OCI-LY7 (cell line): ENCODE results near the gene CHST8. TPM values are rescaled to one million over a fixed set of nuclear protein-coding genes. Genes with fewer than 3 reads are reported as not detected.

Experiments
- BruUV-seq: library from RNA; stranded (reverse); fragments of 400-500 nt; replicated peaks from 2 replicates; lab custom pipeline; 2021; lab: Mats Ljungman, UMichigan
- CTCF ChIA-PET: fragments of 300-600 bp; sonication (Branson Sonifier 250); formaldehyde crosslinking; loops from one replicate; lab custom pipeline; 2022; ENCODE audit warnings: antibody characterized with exemption; ENCODE audit not compliant: unreplicated experiment; lab: Charles Lee
- POLR2A ChIA-PET: fragments of 300-600 bp; sonication (Branson Sonifier 250); formaldehyde crosslinking; loops from one replicate; lab custom pipeline; 2022; ENCODE audit warnings: antibody characterized with exemption; lab: Charles Lee
- DNase-seq: peaks from one replicate; pipeline ENCODE4 v3.0.0-alpha.2; 2015; ENCODE audit warnings: low spot score
- H2AFZ ChIP-seq: fragments of 200-600 bp; sonication (generic), shearing (Covaris generic); 2 replicates; pipeline ENCODE4 v1.6.1; 2014; ENCODE audit warnings: mild to moderate bottlenecking, antibody characterized with exemption, low read length, moderate library complexity
- H3K27ac ChIP-seq: fragments of 200-600 bp; sonication (generic); 2 replicates; pipeline ENCODE4 v1.5.1; 2014; ENCODE audit warnings: mixed run types, low read depth, mild to moderate bottlenecking, moderate library complexity, low read length, inconsistent platforms; ENCODE audit not compliant: poor library complexity, severe bottlenecking
- H3K36me3 ChIP-seq: fragments of 200-600 bp; sonication (generic); 2 replicates; pipeline ENCODE4 v1.6.1; 2014; ENCODE audit warnings: mild to moderate bottlenecking, antibody characterized with exemption, low read length, moderate library complexity, mixed read lengths; ENCODE audit not compliant: insufficient read depth
- H3K4me1 ChIP-seq: fragments of 200-600 bp; sonication (generic); 2 replicates; pipeline ENCODE4 v1.5.1; 2014; ENCODE audit warnings: mild to moderate bottlenecking, low read length; ENCODE audit not compliant: insufficient read depth, poor library complexity, severe bottlenecking
- H3K4me2 ChIP-seq: fragments of 200-600 bp; sonication (generic); 2 replicates; pipeline ENCODE4 v1.6.1; 2014; ENCODE audit warnings: mild to moderate bottlenecking, low read length
- H3K4me3 ChIP-seq: fragments of 200-600 bp; sonication (generic); 2 replicates; pipeline ENCODE4 v1.5.1; 2014; ENCODE audit warnings: mild to moderate bottlenecking, low read depth, low read length; ENCODE audit not compliant: poor library complexity, severe bottlenecking
- H3K79me2 ChIP-seq: fragments of 200-600 bp; sonication (generic); 2 replicates; pipeline ENCODE4 v1.6.1; 2016; ENCODE audit warnings: low read depth, mild to moderate bottlenecking, low read length, moderate library complexity, mixed read lengths; ENCODE audit not compliant: insufficient read depth
- H3K9me2 ChIP-seq: fragments of 200-600 bp; sonication (generic); 2 replicates; pipeline ENCODE4 v1.6.1; 2016; ENCODE audit warnings: mild to moderate bottlenecking, low read length, mixed read lengths; ENCODE audit not compliant: insufficient read depth
- H3K9me3 ChIP-seq: fragments of 200-600 bp; sonication (generic); 2 replicates; pipeline ENCODE4 v1.6.1; 2014; ENCODE audit warnings: mild to moderate bottlenecking, mixed run types, low read length, mixed read lengths
- H4K20me1 ChIP-seq: fragments of 200-600 bp; sonication (generic); 2 replicates; pipeline ENCODE4 v1.6.1; 2014; ENCODE audit warnings: mild to moderate bottlenecking, antibody characterized with exemption, low read length, moderate library complexity, mixed read lengths; ENCODE audit not compliant: insufficient read depth
- EZH2phosphoT487 ChIP-seq: fragments of 200-600 bp; sonication (generic); IDR thresholded peaks from 2 replicates; pipeline ENCODE4 v1.6.1; 2018; ENCODE audit warnings: low read depth, borderline replicate concordance, mild to moderate bottlenecking, mixed run types, antibody characterized with exemption, low read length, moderate library complexity, mixed read lengths
- intact Hi-C: fragments of 100-400 bp; cut with micrococcal nuclease; formaldehyde crosslinking; loops from one replicate; pipeline ENCODE4 v1.10.0; 2022; ENCODE audit not compliant: unreplicated experiment
- total RNA-seq, 2 experiments: library from RNA; depleted of rRNA in 1 of 2; stranded (reverse); fragments of >200 nt in 1 of 2; shearing (Covaris generic) in 1 of 2; gene quantifications; 2 replicates each; pipeline ENCODE4 v1.2.3, GENCODE V29; 2014 to 2022
- TF ChIP-seq, protein P1 (sequence below): fragments of 200-600 bp; sonication (generic); conservative IDR thresholded peaks from 2 replicates; pipeline ENCODE4 v1.5.1; 2014; ENCODE audit warnings: mild to moderate bottlenecking, antibody characterized with exemption, low read length, moderate library complexity, mixed read lengths

CHST8 gene
- total RNA-seq, 2 experiments from 2014 or later: not detected

- ChIA-PET POLR2A (no interaction called here), CTCF (no interaction called here)
- no peaks in the 10 kb centered on the region for H3K4me1 ChIP-seq
- no peaks in the 10 kb centered on the region for H3K36me3 ChIP-seq
- no peaks in the 10 kb centered on the region for H3K9me3 ChIP-seq
- H3K4me2 ChIP-seq: no peak overlapping the region
- TF ChIP-seq EZH2phosphoT487: no peak
- TF ChIP-seq, protein P1, sequence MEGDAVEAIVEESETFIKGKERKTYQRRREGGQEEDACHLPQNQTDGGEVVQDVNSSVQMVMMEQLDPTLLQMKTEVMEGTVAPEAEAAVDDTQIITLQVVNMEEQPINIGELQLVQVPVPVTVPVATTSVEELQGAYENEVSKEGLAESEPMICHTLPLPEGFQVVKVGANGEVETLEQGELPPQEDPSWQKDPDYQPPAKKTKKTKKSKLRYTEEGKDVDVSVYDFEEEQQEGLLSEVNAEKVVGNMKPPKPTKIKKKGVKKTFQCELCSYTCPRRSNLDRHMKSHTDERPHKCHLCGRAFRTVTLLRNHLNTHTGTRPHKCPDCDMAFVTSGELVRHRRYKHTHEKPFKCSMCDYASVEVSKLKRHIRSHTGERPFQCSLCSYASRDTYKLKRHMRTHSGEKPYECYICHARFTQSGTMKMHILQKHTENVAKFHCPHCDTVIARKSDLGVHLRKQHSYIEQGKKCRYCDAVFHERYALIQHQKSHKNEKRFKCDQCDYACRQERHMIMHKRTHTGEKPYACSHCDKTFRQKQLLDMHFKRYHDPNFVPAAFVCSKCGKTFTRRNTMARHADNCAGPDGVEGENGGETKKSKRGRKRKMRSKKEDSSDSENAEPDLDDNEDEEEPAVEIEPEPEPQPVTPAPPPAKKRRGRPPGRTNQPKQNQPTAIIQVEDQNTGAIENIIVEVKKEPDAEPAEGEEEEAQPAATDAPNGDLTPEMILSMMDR: no peak
- H3K4me3 ChIP-seq: no peak overlapping the region
- no peak overlapping the region for H3K27ac ChIP-seq
- H2AFZ ChIP-seq: no peak overlapping the region
- H3K79me2 ChIP-seq: no peaks in the 10 kb centered on the region
- no peaks in the 10 kb centered on the region for H4K20me1 ChIP-seq
- no TSS peak for BruUV-seq
- intact Hi-C loops: loop anchor here (10.0 kb wide), 1 partner anchor 535 kb away; no protein-coding TSS in a partner anchor
- H3K9me2 ChIP-seq: no peaks in the 10 kb centered on the region
- DNase-seq: no peak
Observed at GRCh38 chr19:33770107-33770506, 148.4 kb downstream of the CHST8 start.

DNA sequence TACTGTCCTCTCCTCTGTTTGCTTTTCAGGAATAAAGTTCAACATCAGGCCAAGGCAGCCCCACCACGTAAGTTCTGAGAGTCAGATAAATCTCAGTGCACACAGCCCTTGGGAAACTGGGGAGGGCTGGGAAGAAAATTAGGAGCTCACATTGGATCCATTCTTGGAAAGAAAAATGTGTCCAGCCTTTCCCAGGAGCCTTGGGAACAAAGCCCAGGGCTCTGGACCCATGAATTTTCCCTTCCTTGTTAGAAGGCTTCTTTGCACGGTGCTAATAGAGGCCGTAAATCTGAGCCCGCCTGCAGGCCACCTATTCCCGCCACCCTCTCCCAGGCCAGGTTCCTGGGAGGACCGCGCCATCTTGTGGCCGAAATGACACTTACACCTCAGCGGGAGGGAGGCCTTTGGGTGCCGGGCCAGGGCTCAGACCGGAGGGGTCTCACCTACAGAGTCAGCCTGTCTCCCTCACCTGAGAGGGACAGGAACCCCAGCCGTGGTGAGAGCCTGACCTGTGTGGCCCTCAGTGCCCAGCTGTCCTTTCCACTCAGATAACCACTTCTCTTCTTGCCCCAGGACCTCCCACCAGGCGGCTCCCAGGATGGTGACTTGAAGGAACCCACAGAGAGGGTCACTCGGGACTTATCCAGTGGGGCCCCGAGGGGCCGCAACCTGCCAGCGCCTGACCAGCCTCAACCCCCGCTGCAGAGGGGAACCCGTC lies 149.8 kb downstream of the CHST8 start:
- no peaks in the 10 kb centered on the region for H3K9me2 ChIP-seq
- no peak overlapping the region for H3K4me2 ChIP-seq
- H3K27ac ChIP-seq: no peak overlapping the region
- H3K4me3 ChIP-seq: no peak overlapping the region
- POLR2A ChIA-PET: no interaction called here
- H3K9me3 ChIP-seq: no peaks in the 10 kb centered on the region
- H3K79me2 ChIP-seq: no peaks in the 10 kb centered on the region
- CTCF ChIA-PET: no interaction called here
- H4K20me1 ChIP-seq: no peaks in the 10 kb centered on the region
- intact Hi-C loops: loop anchor here (1.0 to 10.0 kb wide), 3 partner anchors 341 to 537 kb away; no protein-coding TSS in a partner anchor
- no TSS peak for BruUV-seq
- no peak for TF ChIP-seq EZH2phosphoT487
- TF ChIP-seq, protein P1: peak; percentile 87
- no peaks in the 10 kb centered on the region for H3K4me1 ChIP-seq
- peak; percentile 73 for DNase-seq
- H3K36me3 ChIP-seq: no peaks in the 10 kb centered on the region
- H2AFZ ChIP-seq: no peak overlapping the region
